Fibroblast of skin of left biceps (primary cell): ENCODE results near the gene GAS2L3.
"Not testable (repeated sequence)": the region's sequence is repeated elsewhere in the genome, so short reads cannot be mapped to it uniquely, and the experiment has no call there.

Experiments
- DNase-seq, 2 experiments: peaks; one replicate each; pipeline ENCODE4 v3.0.0-alpha.2; 2013; ENCODE audit warnings: low read depth in 2 of 2

The GAS2L3 gene

GRCh38 chr12:100573292-100574186 lies at the start of gene GAS2L3:
TSS of gene GAS2L3 (plus strand) at chr12:100573684. CDS start at chr12:100594905, 21,221 bp downstream.
- DNase-seq: peak; percentile 25 to 32

- DNase-seq: no peak
Observed at GRCh38 chr12:100528034-100528433, 45.5 kb upstream of the GAS2L3 start.

- DNase-seq: no peak
Observed at GRCh38 chr12:100528471-100529127, 44.9 kb upstream of the GAS2L3 start.

GRCh38 chr12:100529756-100530350 lies 43.6 kb upstream of the GAS2L3 start:
- DNase-seq: no peak

GRCh38 chr12:100533376-100533775 lies 40.1 kb upstream of the GAS2L3 start:
- DNase-seq: no peak

- DNase-seq: no peak
Observed at GRCh38 chr12:100534625-100535227, 38.8 kb upstream of the GAS2L3 start.

- DNase-seq: no peak
Observed at GRCh38 chr12:100539202-100539601, 34.3 kb upstream of the GAS2L3 start.

- no peak for DNase-seq
Observed at GRCh38 chr12:100544165-100544564, 29.3 kb upstream of the GAS2L3 start.

- DNase-seq: no peak
Observed at GRCh38 chr12:100545092-100545491, 28.4 kb upstream of the GAS2L3 start.

GRCh38 chr12:100553936-100554335 lies 19.5 kb upstream of the GAS2L3 start:
- DNase-seq: no peak

GRCh38 chr12:100554608-100555077 lies 18.8 kb upstream of the GAS2L3 start:
- peak; percentile 51 to 65 for DNase-seq

- DNase-seq: no peak
Observed at GRCh38 chr12:100555722-100556121, 17.8 kb upstream of the GAS2L3 start.

GRCh38 chr12:100557357-100557756 lies 16.1 kb upstream of the GAS2L3 start:
- no peak for DNase-seq

GRCh38 chr12:100559261-100559660 lies 14.2 kb upstream of the GAS2L3 start:
- not testable (repeated sequence) for DNase-seq

- DNase-seq: no peak
Observed at GRCh38 chr12:100564090-100564489, 9.4 kb upstream of the GAS2L3 start.

- DNase-seq: no peak
Observed at GRCh38 chr12:100564905-100565467, 8.5 kb upstream of the GAS2L3 start.

- DNase-seq: no peak
Observed at GRCh38 chr12:100565987-100566545, 7.4 kb upstream of the GAS2L3 start.

- no peak for DNase-seq
Observed at GRCh38 chr12:100566887-100567637, 6.4 kb upstream of the GAS2L3 start.

GRCh38 chr12:100567945-100568344 lies 5.5 kb upstream of the GAS2L3 start:
- no peak for DNase-seq

GRCh38 chr12:100572184-100572583 lies 1.3 kb upstream of the GAS2L3 start:
- no peak for DNase-seq
